Measurements from ENCODE around the gene CCND1. TPM values are rescaled to one million over a fixed set of nuclear protein-coding genes. Genes with fewer than 3 reads are reported as not detected.
"Not testable (repeated sequence)": the region's sequence is repeated elsewhere in the genome, so short reads cannot be mapped to it uniquely, and the experiment has no call there.

The CCND1 gene
- total RNA-seq, 1 donor from 2014 or later, result 85.0 TPM

DNA sequence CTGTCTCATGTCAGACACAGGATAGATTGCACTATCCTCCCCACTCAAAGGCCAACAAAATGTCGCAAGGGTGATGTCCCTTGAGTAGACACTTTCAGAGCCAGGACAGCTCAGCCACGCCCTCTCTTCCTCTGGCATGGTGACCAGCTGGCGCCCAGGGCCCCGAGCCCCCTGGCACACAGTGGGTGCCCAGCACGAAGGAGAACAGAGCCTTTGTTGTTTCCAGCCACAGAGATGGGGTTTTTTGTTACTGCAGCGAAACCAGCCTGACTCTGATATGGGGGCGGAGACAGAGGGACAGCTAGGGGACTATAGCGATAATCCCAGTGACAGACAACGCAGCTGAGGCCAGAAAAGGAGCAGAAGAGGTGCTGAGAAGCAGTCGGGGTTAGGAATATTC is 23.3 kb upstream of the CCND1 start:
- no peaks in the 10 kb centered on the region for H4K20me1 ChIP-seq (ENCODE audit: low read depth)
- peaks cover 8% of the 10 kb centered on the region for H3K4me1 ChIP-seq
- no peaks in the 10 kb centered on the region for H3K9me3 ChIP-seq (ENCODE audit: low read depth)
- no peak for TF ChIP-seq EZH2 (IDR thresholded peaks at IDR 0.05)
- no peak for TF ChIP-seq EZH2phosphoT487 (IDR thresholded peaks at IDR 0.05)
- TF ChIP-seq, protein P1, sequence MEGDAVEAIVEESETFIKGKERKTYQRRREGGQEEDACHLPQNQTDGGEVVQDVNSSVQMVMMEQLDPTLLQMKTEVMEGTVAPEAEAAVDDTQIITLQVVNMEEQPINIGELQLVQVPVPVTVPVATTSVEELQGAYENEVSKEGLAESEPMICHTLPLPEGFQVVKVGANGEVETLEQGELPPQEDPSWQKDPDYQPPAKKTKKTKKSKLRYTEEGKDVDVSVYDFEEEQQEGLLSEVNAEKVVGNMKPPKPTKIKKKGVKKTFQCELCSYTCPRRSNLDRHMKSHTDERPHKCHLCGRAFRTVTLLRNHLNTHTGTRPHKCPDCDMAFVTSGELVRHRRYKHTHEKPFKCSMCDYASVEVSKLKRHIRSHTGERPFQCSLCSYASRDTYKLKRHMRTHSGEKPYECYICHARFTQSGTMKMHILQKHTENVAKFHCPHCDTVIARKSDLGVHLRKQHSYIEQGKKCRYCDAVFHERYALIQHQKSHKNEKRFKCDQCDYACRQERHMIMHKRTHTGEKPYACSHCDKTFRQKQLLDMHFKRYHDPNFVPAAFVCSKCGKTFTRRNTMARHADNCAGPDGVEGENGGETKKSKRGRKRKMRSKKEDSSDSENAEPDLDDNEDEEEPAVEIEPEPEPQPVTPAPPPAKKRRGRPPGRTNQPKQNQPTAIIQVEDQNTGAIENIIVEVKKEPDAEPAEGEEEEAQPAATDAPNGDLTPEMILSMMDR (IDR thresholded peaks at IDR 0.05), result no peak
- no peak overlapping the region for H2AFZ ChIP-seq (replicated peaks)
- H3K9ac ChIP-seq, result no peak overlapping the region
- peak overlapping the region; percentile 33 for H3K27ac Mint-ChIP-seq
- H3K27ac ChIP-seq, result no peak overlapping the region
- no peaks in the 10 kb centered on the region for H3K27me3 ChIP-seq
- DNase-seq (ENCODE audit: low spot score), result no peak
- no peak overlapping the region for H3K4me3 ChIP-seq
- H3K4me3 Mint-ChIP-seq, result peak overlapping the region; percentile 52
- peaks cover 22% of the 10 kb centered on the region for H3K4me1 Mint-ChIP-seq
- no peaks in the 10 kb centered on the region for H3K36me3 ChIP-seq
- H3K4me2 ChIP-seq, result no peak overlapping the region
- H3K9me3 Mint-ChIP-seq, result no peaks in the 10 kb centered on the region
- peaks cover 12% of the 10 kb centered on the region for H3K27me3 Mint-ChIP-seq (ENCODE audit: insufficient read depth, low read depth)
- no peaks in the 10 kb centered on the region for H3K36me3 Mint-ChIP-seq
- H3K79me2 ChIP-seq (ENCODE audit: low read depth), result no peaks in the 10 kb centered on the region
- no peaks in the 10 kb centered on the region for H3F3A ChIP-seq (ENCODE audit: low read depth)

DNA sequence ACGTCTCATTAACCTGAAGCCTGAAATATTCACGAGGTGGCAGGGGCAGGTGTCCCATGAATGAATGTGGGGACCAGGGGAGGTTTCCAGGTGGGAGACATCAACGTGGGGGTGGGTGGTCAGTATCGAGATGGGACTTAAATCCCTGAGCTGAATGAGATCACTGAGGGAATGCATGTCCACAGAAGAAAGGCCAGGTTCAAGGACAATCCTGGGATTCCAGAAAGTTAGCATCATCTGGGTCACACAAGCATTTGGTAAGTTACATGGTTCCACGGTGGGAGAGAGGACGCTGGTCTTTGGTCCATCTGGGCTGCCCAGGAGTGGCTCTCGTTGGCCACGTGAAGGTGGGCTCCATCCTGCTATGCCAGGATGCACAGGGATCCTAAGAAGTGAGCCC is 22.7 kb upstream of the CCND1 start:
- Histone ChIP-seq H3K36me3 (no peaks in the 10 kb centered on the region), H3K27me3 (no peaks in the 10 kb centered on the region), H3K4me3 (no peak overlapping the region), H3K79me2 (ENCODE audit: low read depth) (no peaks in the 10 kb centered on the region), H3K4me2 (no peak overlapping the region), H3F3A (ENCODE audit: low read depth) (no peaks in the 10 kb centered on the region), H3K9ac (no peak overlapping the region), H3K27ac (no peak overlapping the region), H2AFZ (replicated peaks) (no peak overlapping the region), H4K20me1 (ENCODE audit: low read depth) (no peaks in the 10 kb centered on the region), H3K9me3 (ENCODE audit: low read depth) (no peaks in the 10 kb centered on the region), H3K4me1 (peaks cover 8% of the 10 kb centered on the region)
- TF ChIP-seq, protein P1 (IDR thresholded peaks at IDR 0.05), result no peak
- TF ChIP-seq EZH2phosphoT487 (IDR thresholded peaks at IDR 0.05) (no peak), EZH2 (IDR thresholded peaks at IDR 0.05) (no peak)
- H3K9me3 Mint-ChIP-seq, result no peaks in the 10 kb centered on the region
- no peak for DNase-seq (ENCODE audit: low spot score)
- H3K36me3 Mint-ChIP-seq, result no peaks in the 10 kb centered on the region
- H3K4me3 Mint-ChIP-seq, result peak overlapping the region; percentile 52
- peaks cover 22% of the 10 kb centered on the region for H3K4me1 Mint-ChIP-seq
- H3K27me3 Mint-ChIP-seq (ENCODE audit: insufficient read depth, low read depth), result peaks cover 12% of the 10 kb centered on the region
- H3K27ac Mint-ChIP-seq, result peak overlapping the region; percentile 79

DNA sequence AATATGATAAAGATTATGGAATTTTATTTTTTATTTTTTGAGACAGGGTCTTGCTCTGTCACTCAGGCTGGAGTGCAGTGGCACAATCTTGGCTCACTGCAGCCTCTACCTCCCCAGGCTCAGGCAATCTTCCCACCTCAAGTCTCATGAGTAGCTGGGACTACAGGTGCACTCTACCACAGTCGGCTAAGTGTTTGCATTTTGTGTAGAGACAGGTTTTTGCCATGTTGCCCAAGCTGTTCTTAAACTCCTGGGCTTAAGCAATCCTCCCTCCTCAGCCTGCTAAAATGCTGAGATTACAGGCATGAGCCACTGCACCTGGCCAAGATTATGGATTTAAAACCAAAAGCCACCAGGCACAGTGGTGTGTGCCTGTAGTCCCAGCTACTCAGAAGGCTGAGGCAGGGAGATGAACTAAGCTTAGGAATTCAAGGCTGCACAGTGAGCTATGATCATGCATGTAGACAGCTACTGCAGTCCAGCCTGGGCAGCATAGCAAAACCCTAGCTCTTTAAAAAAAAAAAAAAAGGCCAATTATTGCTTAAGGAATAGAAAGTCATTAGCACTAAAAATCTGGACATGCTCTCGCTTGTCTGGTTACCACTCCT is 20.2 kb upstream of the CCND1 start:
- Histone ChIP-seq H3K27ac (no peak overlapping the region), H2AFZ (replicated peaks) (no peak overlapping the region), H3K9me3 (ENCODE audit: low read depth) (no peaks in the 10 kb centered on the region), H3K9ac (no peak overlapping the region), H3K27me3 (no peaks in the 10 kb centered on the region), H3K4me1 (no peaks in the 10 kb centered on the region), H3K36me3 (no peaks in the 10 kb centered on the region), H3K4me3 (no peak overlapping the region), H4K20me1 (ENCODE audit: low read depth) (no peaks in the 10 kb centered on the region), H3F3A (ENCODE audit: low read depth) (no peaks in the 10 kb centered on the region), H3K79me2 (ENCODE audit: low read depth) (no peaks in the 10 kb centered on the region), H3K4me2 (no peak overlapping the region)
- Mint-ChIP-seq H3K36me3 (no peaks in the 10 kb centered on the region), H3K9me3 (no peaks in the 10 kb centered on the region), H3K27me3 (ENCODE audit: insufficient read depth, low read depth) (peaks cover 18% of the 10 kb centered on the region), H3K4me1 (peaks cover 12% of the 10 kb centered on the region), H3K4me3 (no peak overlapping the region), H3K27ac (no peak overlapping the region)
- DNase-seq (ENCODE audit: low spot score), result no peak
- TF ChIP-seq EZH2phosphoT487 (IDR thresholded peaks at IDR 0.05) (no peak), EZH2 (IDR thresholded peaks at IDR 0.05) (no peak)
- TF ChIP-seq, protein P1 (IDR thresholded peaks at IDR 0.05), result no peak

DNA sequence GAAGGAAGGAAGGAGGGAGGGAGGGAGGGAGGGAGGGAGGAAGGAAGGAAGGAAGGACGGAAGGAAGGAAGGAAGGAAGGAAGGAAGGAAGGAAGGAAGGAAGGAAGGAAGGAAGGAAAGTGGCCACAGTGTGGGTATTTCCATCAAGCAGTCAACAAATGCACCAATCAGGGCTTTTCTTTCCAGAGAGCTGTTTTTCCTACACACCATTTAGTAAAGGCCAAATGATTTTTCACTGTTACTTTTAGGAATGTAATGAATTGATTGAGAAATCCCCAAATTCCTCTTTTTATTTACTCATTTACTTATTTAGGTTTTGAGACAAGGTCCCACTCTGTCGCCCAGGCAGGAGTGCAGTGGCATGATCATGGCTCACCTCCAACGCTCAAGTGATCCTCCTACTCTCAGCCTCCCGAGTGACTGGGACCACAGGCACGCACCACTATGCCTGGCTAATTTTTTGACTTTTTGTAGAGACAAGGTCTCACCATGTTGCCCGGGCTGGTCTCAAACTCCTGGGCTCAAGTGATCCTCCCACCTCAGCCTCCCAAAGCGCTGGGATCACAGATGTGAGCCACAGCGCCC is 18.8 kb upstream of the CCND1 start:
- not testable (repeated sequence) for H3K9me3 ChIP-seq (ENCODE audit: low read depth); H3K9me3 Mint-ChIP-seq; H2AFZ ChIP-seq (replicated peaks); H3K4me1 ChIP-seq; H3F3A ChIP-seq (ENCODE audit: low read depth); H3K4me3 Mint-ChIP-seq; H3K27me3 ChIP-seq; H3K9ac ChIP-seq; DNase-seq (ENCODE audit: low spot score); H3K27ac Mint-ChIP-seq; H3K27ac ChIP-seq; H3K79me2 ChIP-seq (ENCODE audit: low read depth); H4K20me1 ChIP-seq (ENCODE audit: low read depth); H3K36me3 ChIP-seq; H3K4me1 Mint-ChIP-seq; H3K4me2 ChIP-seq; H3K36me3 Mint-ChIP-seq; H3K4me3 ChIP-seq
- H3K27me3 Mint-ChIP-seq (ENCODE audit: insufficient read depth, low read depth), result peaks cover 17% of the 10 kb centered on the region

All from neural progenitor cell (in vitro differentiated cells).